HEK293 (cell line): Measurements from ENCODE around the gene CELF6.
A peak's percentile ranks its signal among the peaks of the same experiment; 100 is the strongest.

Experiments
- IKZF3 ChIP-seq: fragments of 450-650 bp; IDR thresholded peaks from 2 replicates; pipeline ENCODE4 v1.5.0; 2018; ENCODE audit warnings: missing biosample characterization, mild to moderate bottlenecking, missing genetic modification characterization, moderate library complexity
- MZF1 ChIP-seq: fragments of 450-650 bp; formaldehyde crosslinking; IDR thresholded peaks from 2 replicates; pipeline ENCODE4 v1.5.1; 2017; ENCODE audit warnings: missing biosample characterization, missing genetic modification characterization, borderline replicate concordance
- RBAK ChIP-seq: fragments of 450-650 bp; formaldehyde crosslinking; IDR thresholded peaks from 2 replicates; pipeline ENCODE4 v1.5.1; 2016; ENCODE audit warnings: missing biosample characterization, missing genetic modification characterization
- ZBTB48 ChIP-seq: fragments of 450-650 bp; formaldehyde crosslinking; IDR thresholded peaks from 2 replicates; pipeline ENCODE4 v1.5.1; 2016; ENCODE audit warnings: missing biosample characterization, missing genetic modification characterization
- ZEB2 ChIP-seq: fragments of 450-650 bp; formaldehyde crosslinking; IDR thresholded peaks from 2 replicates; pipeline ENCODE4 v1.5.1; 2016; ENCODE audit warnings: missing biosample characterization, missing genetic modification characterization
- ZFHX2 ChIP-seq: fragments of 450-650 bp; formaldehyde crosslinking; conservative IDR thresholded peaks from 2 replicates; pipeline ENCODE4 v1.5.1; 2016; ENCODE audit warnings: missing biosample characterization, missing genetic modification characterization
- ZFP3 ChIP-seq: fragments of 450-650 bp; formaldehyde crosslinking; IDR thresholded peaks from 2 replicates; pipeline ENCODE4 v1.5.1; 2016; ENCODE audit warnings: low read depth, missing biosample characterization, missing genetic modification characterization
- ZNF138 ChIP-seq: fragments of 450-650 bp; formaldehyde crosslinking; IDR thresholded peaks from 2 replicates; pipeline ENCODE4 v1.5.1; 2016; ENCODE audit warnings: missing biosample characterization, missing genetic modification characterization, borderline replicate concordance
- ZNF324 ChIP-seq: fragments of 450-650 bp; formaldehyde crosslinking; IDR thresholded peaks from 2 replicates; pipeline ENCODE4 v1.5.1; 2016; ENCODE audit warnings: missing biosample characterization, missing genetic modification characterization
- ZNF37A ChIP-seq: fragments of 450-650 bp; IDR thresholded peaks from 2 replicates; pipeline ENCODE4 v1.5.1; 2018; ENCODE audit warnings: missing biosample characterization, missing genetic modification characterization
- ZNF394 ChIP-seq: fragments of 450-650 bp; formaldehyde crosslinking; IDR thresholded peaks from 2 replicates; pipeline ENCODE4 v1.5.1; 2016; ENCODE audit warnings: missing biosample characterization, missing genetic modification characterization, mild to moderate bottlenecking, moderate library complexity, borderline replicate concordance
- ZNF473 ChIP-seq: fragments of 450-650 bp; formaldehyde crosslinking; IDR thresholded peaks from 2 replicates; pipeline ENCODE4 v1.5.1; 2017; ENCODE audit warnings: missing biosample characterization, missing genetic modification characterization
- ZNF544 ChIP-seq: fragments of 450-650 bp; formaldehyde crosslinking; IDR thresholded peaks from 2 replicates; pipeline ENCODE4 v1.5.0; 2017; ENCODE audit warnings: missing biosample characterization, missing genetic modification characterization
- ZNF548 ChIP-seq: fragments of 450-650 bp; formaldehyde crosslinking; IDR thresholded peaks from 2 replicates; pipeline ENCODE4 v1.5.1; 2016; ENCODE audit warnings: missing biosample characterization, missing genetic modification characterization
- ZNF555 ChIP-seq: fragments of 450-650 bp; formaldehyde crosslinking; conservative IDR thresholded peaks from 2 replicates; pipeline ENCODE4 v1.5.1; 2017; ENCODE audit warnings: missing biosample characterization, mild to moderate bottlenecking, missing genetic modification characterization, inconsistent platforms
- ZNF561 ChIP-seq: fragments of 450-650 bp; IDR thresholded peaks from 2 replicates; pipeline ENCODE4 v1.5.1; 2018; ENCODE audit warnings: missing biosample characterization, missing genetic modification characterization, borderline replicate concordance
- ZNF768 ChIP-seq: fragments of 450-650 bp; formaldehyde crosslinking; IDR thresholded peaks from 2 replicates; pipeline ENCODE4 v1.5.1; 2018; ENCODE audit warnings: missing biosample characterization, mild to moderate bottlenecking, missing genetic modification characterization
- ZNF785 ChIP-seq: fragments of 450-650 bp; formaldehyde crosslinking; IDR thresholded peaks from 2 replicates; pipeline ENCODE4 v1.5.1; 2016; ENCODE audit warnings: missing biosample characterization, missing genetic modification characterization
- ZNF792 ChIP-seq: fragments of 450-650 bp; formaldehyde crosslinking; IDR thresholded peaks from 2 replicates; pipeline ENCODE4 v1.5.1; 2016; ENCODE audit warnings: missing biosample characterization, missing genetic modification characterization
- ZNF843 ChIP-seq: fragments of 450-650 bp; formaldehyde crosslinking; IDR thresholded peaks from 2 replicates; pipeline ENCODE4 v1.5.1; 2016; ENCODE audit warnings: missing biosample characterization, missing genetic modification characterization
- TF ChIP-seq, protein P1 (sequence below): fragments of 450-650 bp; IDR thresholded peaks from 2 replicates; pipeline ENCODE4 v1.5.1; 2018; ENCODE audit warnings: missing biosample characterization, missing genetic modification characterization
- TF ChIP-seq, protein P2 (sequence below): fragments of 450-650 bp; formaldehyde crosslinking; IDR thresholded peaks from 2 replicates; pipeline ENCODE4 v1.5.1; 2016; ENCODE audit warnings: missing biosample characterization, missing genetic modification characterization
- TF ChIP-seq, protein P3 (sequence below): fragments of 450-650 bp; formaldehyde crosslinking; IDR thresholded peaks from 2 replicates; pipeline ENCODE4 v1.5.1; 2016; ENCODE audit warnings: missing biosample characterization, missing genetic modification characterization
- TF ChIP-seq, protein P4 (sequence below): fragments of 450-650 bp; formaldehyde crosslinking; IDR thresholded peaks from 2 replicates; pipeline ENCODE4 v1.5.1; 2016; ENCODE audit warnings: missing biosample characterization, missing genetic modification characterization
- TF ChIP-seq, protein P5 (sequence below): fragments of 450-650 bp; formaldehyde crosslinking; IDR thresholded peaks from 2 replicates; pipeline ENCODE4 v1.5.1; 2016; ENCODE audit warnings: missing biosample characterization, missing genetic modification characterization, borderline replicate concordance
- TF ChIP-seq, protein P6 (sequence below): fragments of 450-650 bp; formaldehyde crosslinking; IDR thresholded peaks from 2 replicates; pipeline ENCODE4 v1.5.1; 2016; ENCODE audit warnings: missing biosample characterization, missing genetic modification characterization
- TF ChIP-seq, protein P7 (sequence below): fragments of 450-650 bp; formaldehyde crosslinking; IDR thresholded peaks from 2 replicates; pipeline ENCODE4; 2016; ENCODE audit warnings: missing biosample characterization, missing genetic modification characterization

CELF6 gene

DNA sequence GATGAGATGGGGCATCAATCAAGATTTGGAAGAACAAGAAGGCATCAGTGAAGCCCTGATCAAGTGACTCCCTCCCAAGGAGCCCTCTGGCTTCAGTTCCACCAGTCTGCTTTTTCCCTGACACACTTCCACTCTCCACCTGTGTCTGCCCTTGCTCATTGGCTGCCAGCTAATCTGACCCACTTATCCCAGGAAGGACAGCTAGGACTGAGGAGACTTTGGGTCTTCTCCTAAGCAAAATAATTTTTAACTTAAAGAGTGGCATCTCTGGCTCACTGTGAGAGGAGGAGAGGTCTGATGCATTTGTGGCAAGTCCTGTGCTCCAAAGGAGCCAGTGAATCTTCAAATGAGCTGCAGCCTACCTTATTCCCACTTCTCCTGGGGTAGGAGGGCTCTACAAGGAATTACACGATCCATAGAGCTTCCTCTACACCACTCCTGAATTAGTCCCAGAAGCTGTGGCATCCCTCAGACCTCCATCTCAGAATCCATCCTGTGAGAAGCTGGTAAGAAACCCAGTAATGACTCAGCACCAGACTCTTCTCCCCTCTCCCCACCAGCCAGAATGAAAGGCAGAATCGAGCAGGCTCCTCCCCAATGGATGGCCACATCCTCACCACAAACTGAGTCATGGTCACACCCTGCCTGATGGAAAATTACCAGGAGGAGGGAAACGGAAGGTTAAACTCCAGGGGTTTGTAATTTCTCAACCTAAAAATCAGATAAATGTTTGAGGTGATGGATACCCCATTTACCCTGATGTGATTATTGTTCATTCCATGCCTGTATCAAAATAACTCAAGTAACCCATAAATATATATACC, 82.7 kb downstream of the CELF6 start (continued):
- TF ChIP-seq, protein P1, sequence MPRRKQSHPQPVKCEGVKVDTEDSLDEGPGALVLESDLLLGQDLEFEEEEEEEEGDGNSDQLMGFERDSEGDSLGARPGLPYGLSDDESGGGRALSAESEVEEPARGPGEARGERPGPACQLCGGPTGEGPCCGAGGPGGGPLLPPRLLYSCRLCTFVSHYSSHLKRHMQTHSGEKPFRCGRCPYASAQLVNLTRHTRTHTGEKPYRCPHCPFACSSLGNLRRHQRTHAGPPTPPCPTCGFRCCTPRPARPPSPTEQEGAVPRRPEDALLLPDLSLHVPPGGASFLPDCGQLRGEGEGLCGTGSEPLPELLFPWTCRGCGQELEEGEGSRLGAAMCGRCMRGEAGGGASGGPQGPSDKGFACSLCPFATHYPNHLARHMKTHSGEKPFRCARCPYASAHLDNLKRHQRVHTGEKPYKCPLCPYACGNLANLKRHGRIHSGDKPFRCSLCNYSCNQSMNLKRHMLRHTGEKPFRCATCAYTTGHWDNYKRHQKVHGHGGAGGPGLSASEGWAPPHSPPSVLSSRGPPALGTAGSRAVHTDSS (tag by site-specific recombination), result no peak
- TF ChIP-seq, protein P2, sequence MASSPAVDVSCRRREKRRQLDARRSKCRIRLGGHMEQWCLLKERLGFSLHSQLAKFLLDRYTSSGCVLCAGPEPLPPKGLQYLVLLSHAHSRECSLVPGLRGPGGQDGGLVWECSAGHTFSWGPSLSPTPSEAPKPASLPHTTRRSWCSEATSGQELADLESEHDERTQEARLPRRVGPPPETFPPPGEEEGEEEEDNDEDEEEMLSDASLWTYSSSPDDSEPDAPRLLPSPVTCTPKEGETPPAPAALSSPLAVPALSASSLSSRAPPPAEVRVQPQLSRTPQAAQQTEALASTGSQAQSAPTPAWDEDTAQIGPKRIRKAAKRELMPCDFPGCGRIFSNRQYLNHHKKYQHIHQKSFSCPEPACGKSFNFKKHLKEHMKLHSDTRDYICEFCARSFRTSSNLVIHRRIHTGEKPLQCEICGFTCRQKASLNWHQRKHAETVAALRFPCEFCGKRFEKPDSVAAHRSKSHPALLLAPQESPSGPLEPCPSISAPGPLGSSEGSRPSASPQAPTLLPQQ (tag by site-specific recombination), result peak; percentile 56
- TF ChIP-seq, protein P3, sequence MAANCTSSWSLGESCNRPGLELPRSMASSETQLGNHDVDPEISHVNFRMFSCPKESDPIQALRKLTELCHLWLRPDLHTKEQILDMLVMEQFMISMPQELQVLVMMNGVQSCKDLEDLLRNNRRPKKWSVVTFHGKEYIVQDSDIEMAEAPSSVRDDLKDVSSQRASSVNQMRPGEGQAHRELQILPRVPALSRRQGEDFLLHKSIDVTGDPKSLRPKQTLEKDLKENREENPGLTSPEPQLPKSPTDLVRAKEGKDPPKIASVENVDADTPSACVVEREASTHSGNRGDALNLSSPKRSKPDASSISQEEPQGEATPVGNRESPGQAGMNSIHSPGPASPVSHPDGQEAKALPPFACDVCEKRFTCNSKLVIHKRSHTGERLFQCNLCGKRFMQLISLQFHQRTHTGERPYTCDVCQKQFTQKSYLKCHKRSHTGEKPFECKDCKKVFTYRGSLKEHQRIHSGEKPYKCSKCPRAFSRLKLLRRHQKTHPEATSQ (tag by site-specific recombination), result no peak
- TF ChIP-seq ZNF785 (tag by site-specific recombination) (no peak), ZNF843 (no peak), ZNF138 (no peak), ZNF792 (tag by site-specific recombination) (no peak), ZNF324 (tag by site-specific recombination) (0 out of 2 replicates have a peak, but pooled peaks have one; percentile 37), ZEB2 (tag by site-specific recombination) (peak; percentile 73; the same call in 1 of the 2 replicates), RBAK (no peak), ZNF37A (no peak), MZF1 (tag by site-specific recombination) (peak; percentile 86; the same call in 1 of the 2 replicates), ZBTB48 (tag by site-specific recombination) (no peak), ZFP3 (tag by site-specific recombination) (no peak), ZNF561 (peak; percentile 67; the same call in 1 of the 2 replicates), ZNF555 (tag by site-specific recombination) (no peak), IKZF3 (tag by site-specific recombination) (peak; percentile 66; the same call in 1 of the 2 replicates), ZNF473 (no peak), ZFHX2 (no peak), ZNF394 (tag by site-specific recombination) (peak; percentile 72), ZNF544 (no peak), ZNF548 (no peak), ZNF768 (tag by site-specific recombination) (no peak)
- TF ChIP-seq, protein P4, sequence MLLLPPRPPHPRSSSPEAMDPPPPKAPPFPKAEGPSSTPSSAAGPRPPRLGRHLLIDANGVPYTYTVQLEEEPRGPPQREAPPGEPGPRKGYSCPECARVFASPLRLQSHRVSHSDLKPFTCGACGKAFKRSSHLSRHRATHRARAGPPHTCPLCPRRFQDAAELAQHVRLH (tag by site-specific recombination), result no peak
- TF ChIP-seq, protein P5, sequence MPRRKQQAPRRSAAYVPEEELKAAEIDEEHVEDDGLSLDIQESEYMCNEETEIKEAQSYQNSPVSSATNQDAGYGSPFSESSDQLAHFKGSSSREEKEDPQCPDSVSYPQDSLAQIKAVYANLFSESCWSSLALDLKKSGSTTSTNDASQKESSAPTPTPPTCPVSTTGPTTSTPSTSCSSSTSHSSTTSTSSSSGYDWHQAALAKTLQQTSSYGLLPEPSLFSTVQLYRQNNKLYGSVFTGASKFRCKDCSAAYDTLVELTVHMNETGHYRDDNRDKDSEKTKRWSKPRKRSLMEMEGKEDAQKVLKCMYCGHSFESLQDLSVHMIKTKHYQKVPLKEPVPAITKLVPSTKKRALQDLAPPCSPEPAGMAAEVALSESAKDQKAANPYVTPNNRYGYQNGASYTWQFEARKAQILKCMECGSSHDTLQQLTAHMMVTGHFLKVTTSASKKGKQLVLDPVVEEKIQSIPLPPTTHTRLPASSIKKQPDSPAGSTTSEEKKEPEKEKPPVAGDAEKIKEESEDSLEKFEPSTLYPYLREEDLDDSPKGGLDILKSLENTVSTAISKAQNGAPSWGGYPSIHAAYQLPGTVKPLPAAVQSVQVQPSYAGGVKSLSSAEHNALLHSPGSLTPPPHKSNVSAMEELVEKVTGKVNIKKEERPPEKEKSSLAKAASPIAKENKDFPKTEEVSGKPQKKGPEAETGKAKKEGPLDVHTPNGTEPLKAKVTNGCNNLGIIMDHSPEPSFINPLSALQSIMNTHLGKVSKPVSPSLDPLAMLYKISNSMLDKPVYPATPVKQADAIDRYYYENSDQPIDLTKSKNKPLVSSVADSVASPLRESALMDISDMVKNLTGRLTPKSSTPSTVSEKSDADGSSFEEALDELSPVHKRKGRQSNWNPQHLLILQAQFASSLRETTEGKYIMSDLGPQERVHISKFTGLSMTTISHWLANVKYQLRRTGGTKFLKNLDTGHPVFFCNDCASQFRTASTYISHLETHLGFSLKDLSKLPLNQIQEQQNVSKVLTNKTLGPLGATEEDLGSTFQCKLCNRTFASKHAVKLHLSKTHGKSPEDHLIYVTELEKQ, result no peak
- TF ChIP-seq, protein P6, sequence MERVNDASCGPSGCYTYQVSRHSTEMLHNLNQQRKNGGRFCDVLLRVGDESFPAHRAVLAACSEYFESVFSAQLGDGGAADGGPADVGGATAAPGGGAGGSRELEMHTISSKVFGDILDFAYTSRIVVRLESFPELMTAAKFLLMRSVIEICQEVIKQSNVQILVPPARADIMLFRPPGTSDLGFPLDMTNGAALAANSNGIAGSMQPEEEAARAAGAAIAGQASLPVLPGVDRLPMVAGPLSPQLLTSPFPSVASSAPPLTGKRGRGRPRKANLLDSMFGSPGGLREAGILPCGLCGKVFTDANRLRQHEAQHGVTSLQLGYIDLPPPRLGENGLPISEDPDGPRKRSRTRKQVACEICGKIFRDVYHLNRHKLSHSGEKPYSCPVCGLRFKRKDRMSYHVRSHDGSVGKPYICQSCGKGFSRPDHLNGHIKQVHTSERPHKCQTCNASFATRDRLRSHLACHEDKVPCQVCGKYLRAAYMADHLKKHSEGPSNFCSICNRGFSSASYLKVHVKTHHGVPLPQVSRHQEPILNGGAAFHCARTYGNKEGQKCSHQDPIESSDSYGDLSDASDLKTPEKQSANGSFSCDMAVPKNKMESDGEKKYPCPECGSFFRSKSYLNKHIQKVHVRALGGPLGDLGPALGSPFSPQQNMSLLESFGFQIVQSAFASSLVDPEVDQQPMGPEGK (tag by site-specific recombination), result peak; percentile 82
- TF ChIP-seq, protein P7, sequence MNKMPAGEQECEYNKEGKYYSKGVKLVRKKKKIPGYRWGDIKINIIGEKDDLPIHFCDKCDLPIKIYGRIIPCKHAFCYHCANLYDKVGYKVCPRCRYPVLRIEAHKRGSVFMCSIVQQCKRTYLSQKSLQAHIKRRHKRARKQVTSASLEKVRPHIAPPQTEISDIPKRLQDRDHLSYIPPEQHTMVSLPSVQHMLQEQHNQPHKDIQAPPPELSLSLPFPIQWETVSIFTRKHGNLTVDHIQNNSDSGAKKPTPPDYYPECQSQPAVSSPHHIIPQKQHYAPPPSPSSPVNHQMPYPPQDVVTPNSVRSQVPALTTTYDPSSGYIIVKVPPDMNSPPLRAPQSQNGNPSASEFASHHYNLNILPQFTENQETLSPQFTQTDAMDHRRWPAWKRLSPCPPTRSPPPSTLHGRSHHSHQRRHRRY, result no peak
